Neural crest cell (in vitro differentiated cells): ENCODE results near the gene CADM4. TPM values are rescaled to one million over a fixed set of nuclear protein-coding genes. Genes with fewer than 3 reads are reported as not detected.
A peak's percentile ranks its signal among the peaks of the same experiment; 100 is the strongest.

Source experiments
- DNase-seq: peaks from one replicate; pipeline ENCODE4 v3.0.0; 2021; ENCODE audit warnings: low read depth, mixed read lengths, low spot score
- H3K27ac Mint-ChIP-seq: one replicate; pipeline ENCODE4 v1.8.0; 2021; ENCODE audit warnings: mild to moderate bottlenecking, mixed read lengths; ENCODE audit not compliant: unreplicated experiment
- H3K27me3 Mint-ChIP-seq: 2 replicates; pipeline ENCODE4 v1.8.0; 2021; ENCODE audit warnings: low read depth, mild to moderate bottlenecking, mixed read lengths
- H3K36me3 Mint-ChIP-seq: 2 replicates; pipeline ENCODE4 v1.8.0; 2021; ENCODE audit warnings: low read depth, mild to moderate bottlenecking, mixed read lengths
- H3K4me1 Mint-ChIP-seq: 2 replicates; pipeline ENCODE4 v1.8.0; 2021; ENCODE audit warnings: mixed read lengths
- H3K4me3 Mint-ChIP-seq: one replicate; pipeline ENCODE4 v1.8.0; 2021; ENCODE audit warnings: mild to moderate bottlenecking, mixed read lengths
- H3K9me3 Mint-ChIP-seq: 2 replicates; pipeline ENCODE4 v1.8.0; 2021; ENCODE audit warnings: mixed read lengths
- CTCF ChIP-seq: fragments of 200-600 bp; sonication (generic); conservative IDR thresholded peaks from 2 replicates; pipeline ENCODE4 v1.5.0; 2021; ENCODE audit warnings: antibody characterized with exemption, mild to moderate bottlenecking
- total RNA-seq: library from RNA; stranded (reverse); gene quantifications from 2 replicates; pipeline ENCODE4 v1.2.1, GENCODE V29; 2021

CADM4 gene
- total RNA-seq, 1 donor from 2014 or later = 78.5 TPM

- peak overlapping the region; percentile 72 for H3K4me3 Mint-ChIP-seq
- no peak overlapping the region for H3K27ac Mint-ChIP-seq
- peaks cover 4% of the 10 kb centered on the region for H3K27me3 Mint-ChIP-seq
- H3K4me1 Mint-ChIP-seq = peaks cover 24% of the 10 kb centered on the region
- no peak for TF ChIP-seq CTCF
- peaks cover 12% of the 10 kb centered on the region for H3K36me3 Mint-ChIP-seq
- no peaks in the 10 kb centered on the region for H3K9me3 Mint-ChIP-seq
- no peak for DNase-seq
Observed at GRCh38 chr19:43642531-43642930, 2.9 kb upstream of the CADM4 start.

- Mint-ChIP-seq H3K36me3 (peaks cover 4% of the 10 kb centered on the region), H3K9me3 (no peaks in the 10 kb centered on the region), H3K27me3 (peaks cover 4% of the 10 kb centered on the region), H3K27ac (peak overlapping the region; percentile 40), H3K4me1 (peaks cover 33% of the 10 kb centered on the region), H3K4me3 (peak overlapping the region; percentile 89)
- TF ChIP-seq CTCF = no peak
- DNase-seq = no peak
Observed at GRCh38 chr19:43641333-43641732, 1.7 kb upstream of the CADM4 start.

GRCh38 chr19:43640424-43640757, 741 bp upstream of the CADM4 start:
- no peak for DNase-seq
- no peaks in the 10 kb centered on the region for H3K9me3 Mint-ChIP-seq
- peaks cover 35% of the 10 kb centered on the region for H3K4me1 Mint-ChIP-seq
- TF ChIP-seq CTCF = no peak
- H3K27ac Mint-ChIP-seq = no peak overlapping the region
- peak overlapping the region; percentile 82 for H3K4me3 Mint-ChIP-seq
- peaks cover 2% of the 10 kb centered on the region for H3K36me3 Mint-ChIP-seq
- peaks cover 4% of the 10 kb centered on the region for H3K27me3 Mint-ChIP-seq

GRCh38 chr19:43638995-43639518, 593 bp downstream of the CADM4 start:
- H3K27ac Mint-ChIP-seq = peak overlapping the region; percentile 94
- peaks cover 44% of the 10 kb centered on the region for H3K4me1 Mint-ChIP-seq
- TF ChIP-seq CTCF = no peak
- peak overlapping the region; percentile 96 for H3K4me3 Mint-ChIP-seq
- H3K36me3 Mint-ChIP-seq = no peaks in the 10 kb centered on the region
- no peak for DNase-seq
- H3K9me3 Mint-ChIP-seq = no peaks in the 10 kb centered on the region
- peaks cover 4% of the 10 kb centered on the region for H3K27me3 Mint-ChIP-seq

GRCh38 chr19:43638214-43638994, 1.2 kb downstream of the CADM4 start:
- DNase-seq = no peak
- H3K36me3 Mint-ChIP-seq = no peaks in the 10 kb centered on the region
- peaks cover 46% of the 10 kb centered on the region for H3K4me1 Mint-ChIP-seq
- peak overlapping the region; percentile 96 for H3K4me3 Mint-ChIP-seq
- peak overlapping the region; percentile 94 for H3K27ac Mint-ChIP-seq
- TF ChIP-seq CTCF = no peak
- H3K27me3 Mint-ChIP-seq = peaks cover 4% of the 10 kb centered on the region
- no peaks in the 10 kb centered on the region for H3K9me3 Mint-ChIP-seq
